AG10803 (cell line): ENCODE measurements around the gene CPNE4.

ENCODE experiments used
- DNase-seq: peaks from one replicate; pipeline ENCODE4 v3.0.0; 2010; ENCODE audit warnings: low read depth
- H3K4me3 ChIP-seq: 2 replicates; pipeline ENCODE4 v1.5.1; 2011; ENCODE audit warnings: mild to moderate bottlenecking, low read length, control low read depth
- CTCF ChIP-seq: conservative IDR thresholded peaks from 2 replicates; pipeline ENCODE4 v1.5.1; 2011; ENCODE audit warnings: mild to moderate bottlenecking, low read length, control low read depth, inconsistent platforms

CPNE4 gene

DNA sequence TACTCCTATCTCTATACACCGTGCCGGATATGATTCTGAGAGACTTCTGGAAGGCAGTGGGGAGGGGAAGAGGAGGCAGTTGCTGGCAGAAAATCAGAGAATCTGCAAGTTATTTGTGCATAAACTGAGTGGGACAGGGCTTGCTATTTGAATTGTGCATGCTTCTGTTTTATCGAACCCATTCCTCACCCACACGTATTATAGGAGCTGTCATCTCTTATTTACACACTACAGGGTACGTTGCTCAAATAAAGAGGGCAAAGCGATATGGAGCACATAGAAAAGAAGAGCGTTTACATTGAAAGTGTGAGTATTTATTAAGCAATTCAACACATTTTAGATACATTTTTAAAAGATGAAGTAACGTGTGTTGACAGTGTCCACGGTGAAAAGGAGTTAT, 191.6 kb downstream of the CPNE4 start:
- DNase-seq, result peak; percentile 1
- TF ChIP-seq CTCF, result no peak
- no peak overlapping the region for H3K4me3 ChIP-seq

DNA sequence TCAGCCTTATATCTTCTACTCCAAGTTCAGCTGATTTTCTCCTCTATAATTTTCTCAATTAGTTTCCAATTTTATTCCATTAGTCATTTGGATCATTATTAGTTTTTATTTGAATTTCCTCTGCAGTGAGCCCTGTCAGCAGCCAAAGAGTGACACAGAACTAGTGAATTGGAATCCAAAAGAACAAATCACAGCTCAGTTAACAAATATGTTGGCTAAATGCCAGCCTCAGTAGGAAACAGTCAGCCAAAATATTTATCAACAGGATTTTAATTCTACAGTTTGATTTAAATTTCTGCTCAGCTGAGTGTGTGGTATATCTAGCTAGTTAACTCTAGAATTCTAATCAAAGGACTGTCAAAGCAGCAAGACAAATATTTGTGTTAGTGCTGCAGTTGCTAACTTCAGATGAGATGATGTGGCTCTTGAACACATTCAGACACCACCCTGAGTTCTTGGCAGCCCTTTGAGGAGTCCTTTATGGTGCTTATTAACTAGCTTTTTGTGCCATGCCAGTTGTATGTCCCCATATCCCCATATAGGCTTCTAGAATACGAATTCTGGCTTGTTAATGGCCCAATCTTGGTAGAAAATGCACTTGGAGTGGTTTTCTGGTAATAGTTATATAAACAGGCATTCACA, 194.5 kb downstream of the CPNE4 start:
- no peak overlapping the region for H3K4me3 ChIP-seq
- peak; percentile 30 for DNase-seq
- no peak for TF ChIP-seq CTCF

GRCh38 chr3:131835906-131836305, 198.9 kb downstream of the CPNE4 start:
- no peak overlapping the region for H3K4me3 ChIP-seq
- TF ChIP-seq CTCF, result no peak
- no peak for DNase-seq

DNA sequence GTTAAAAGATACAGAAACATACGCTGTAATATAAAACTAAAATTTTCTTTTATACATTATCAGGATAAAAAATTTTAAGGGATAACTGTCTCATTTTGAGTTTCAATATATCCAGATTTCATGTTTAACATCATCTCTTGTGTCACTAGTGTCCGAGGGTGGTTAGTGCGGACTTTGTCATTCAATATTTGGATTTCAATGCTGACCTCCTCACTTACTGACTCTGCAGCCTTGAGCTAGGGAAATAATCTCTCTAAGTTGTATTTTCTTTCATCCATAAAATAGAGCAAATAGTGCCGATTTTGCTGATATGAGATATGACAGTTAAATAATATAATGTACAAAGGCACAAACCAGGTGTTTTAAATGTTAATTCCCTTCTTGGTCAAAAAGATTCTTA, 203.2 kb downstream of the CPNE4 start:
- DNase-seq, result no peak
- H3K4me3 ChIP-seq, result no peak overlapping the region
- no peak for TF ChIP-seq CTCF

DNA sequence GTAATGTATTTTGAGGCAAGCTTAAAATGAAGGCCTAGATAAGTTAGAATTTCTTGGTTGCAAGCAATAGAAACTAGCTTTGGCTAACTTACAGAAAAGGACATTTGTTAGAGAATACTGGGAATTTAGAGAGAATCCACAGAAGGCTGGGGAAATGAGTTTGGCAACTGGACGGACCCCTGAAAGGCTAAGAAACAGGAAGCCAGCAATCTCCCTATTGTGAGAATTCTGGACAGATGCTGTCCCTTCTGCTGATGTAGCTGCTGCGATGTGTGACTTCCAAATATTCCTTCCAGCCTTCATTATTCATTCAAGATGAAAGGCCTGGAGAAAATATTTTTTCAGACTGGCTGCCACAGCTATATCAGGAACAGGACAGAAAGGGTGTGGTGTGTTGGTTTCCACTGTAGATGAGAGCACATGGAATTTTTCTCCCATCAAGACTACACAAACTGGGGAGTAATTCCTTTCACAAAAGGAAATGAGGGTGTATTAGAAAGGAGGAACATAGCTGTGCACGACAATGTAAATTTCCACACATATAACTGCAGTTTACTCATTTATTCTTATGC, 213.5 kb downstream of the CPNE4 start:
- no peak for DNase-seq
- H3K4me3 ChIP-seq, result no peak overlapping the region
- TF ChIP-seq CTCF, result no peak

DNA sequence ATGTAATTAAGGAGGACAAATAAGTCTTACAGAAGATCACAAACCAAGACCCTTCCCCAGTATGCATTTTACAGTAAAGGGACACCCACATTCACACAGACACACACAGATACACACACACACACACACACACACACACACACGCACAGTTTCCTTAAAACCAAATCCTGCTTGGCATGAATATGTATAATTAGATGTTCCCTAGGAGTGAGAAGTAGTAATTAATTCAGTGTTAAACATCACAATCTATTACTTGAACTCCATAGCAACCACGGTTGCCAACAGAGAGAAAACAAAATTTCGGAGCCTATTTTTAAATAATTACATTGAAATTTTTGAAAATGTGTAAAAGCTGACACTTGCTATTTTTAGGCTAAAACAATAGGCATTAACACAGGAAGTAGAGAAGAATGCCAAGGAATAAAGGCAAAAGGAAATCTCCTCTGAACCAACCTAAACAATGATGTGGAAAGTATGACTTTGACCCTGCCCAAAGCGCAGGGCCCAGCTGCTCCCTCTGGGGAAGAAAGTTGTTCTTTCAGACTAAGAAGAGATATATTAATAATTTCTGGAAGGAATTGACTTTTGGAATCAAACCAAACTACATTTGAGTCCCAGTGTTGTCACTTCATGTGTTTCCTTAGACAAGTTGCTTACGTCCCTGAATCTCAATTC, 215.3 kb downstream of the CPNE4 start:
- no peak for TF ChIP-seq CTCF
- DNase-seq, result no peak
- no peak overlapping the region for H3K4me3 ChIP-seq

- no peak for TF ChIP-seq CTCF
- DNase-seq, result peak; percentile 31
- no peak overlapping the region for H3K4me3 ChIP-seq
Measured at GRCh38 chr3:131812433-131812832, 222.4 kb downstream of the CPNE4 start.
